B cell (primary cell): ENCODE data around the gene LRRC26.

Source experiments
- EZH2 ChIP-seq: IDR thresholded peaks from 2 replicates; pipeline ENCODE4 v1.6.1; 2012; ENCODE audit warnings: borderline replicate concordance, low read depth, mild to moderate bottlenecking, moderate library complexity, low read length; ENCODE audit not compliant: insufficient read depth, poor library complexity, severe bottlenecking
- TF ChIP-seq, protein P1 (sequence below): fragments of 200-600 bp; IDR thresholded peaks from one replicate; pipeline ENCODE4 v1.8.0; 2022; ENCODE audit warnings: antibody characterized with exemption, mild to moderate bottlenecking

- TF ChIP-seq, protein P1, sequence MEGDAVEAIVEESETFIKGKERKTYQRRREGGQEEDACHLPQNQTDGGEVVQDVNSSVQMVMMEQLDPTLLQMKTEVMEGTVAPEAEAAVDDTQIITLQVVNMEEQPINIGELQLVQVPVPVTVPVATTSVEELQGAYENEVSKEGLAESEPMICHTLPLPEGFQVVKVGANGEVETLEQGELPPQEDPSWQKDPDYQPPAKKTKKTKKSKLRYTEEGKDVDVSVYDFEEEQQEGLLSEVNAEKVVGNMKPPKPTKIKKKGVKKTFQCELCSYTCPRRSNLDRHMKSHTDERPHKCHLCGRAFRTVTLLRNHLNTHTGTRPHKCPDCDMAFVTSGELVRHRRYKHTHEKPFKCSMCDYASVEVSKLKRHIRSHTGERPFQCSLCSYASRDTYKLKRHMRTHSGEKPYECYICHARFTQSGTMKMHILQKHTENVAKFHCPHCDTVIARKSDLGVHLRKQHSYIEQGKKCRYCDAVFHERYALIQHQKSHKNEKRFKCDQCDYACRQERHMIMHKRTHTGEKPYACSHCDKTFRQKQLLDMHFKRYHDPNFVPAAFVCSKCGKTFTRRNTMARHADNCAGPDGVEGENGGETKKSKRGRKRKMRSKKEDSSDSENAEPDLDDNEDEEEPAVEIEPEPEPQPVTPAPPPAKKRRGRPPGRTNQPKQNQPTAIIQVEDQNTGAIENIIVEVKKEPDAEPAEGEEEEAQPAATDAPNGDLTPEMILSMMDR, result no peak
- no peak for TF ChIP-seq EZH2
Observed at GRCh38 chr9:137214620-137215019, 44.8 kb upstream of the LRRC26 start.
